MM.1S (cell line): Measurements from ENCODE around the gene SPATA13.

Source experiments
- DNase-seq: peaks from one replicate; pipeline ENCODE4 v3.0.0-alpha.2; 2015
- H2AFZ ChIP-seq: fragments of 300-600 bp; sonication (generic); 2 replicates; pipeline ENCODE4 v1.6.0; 2016; ENCODE audit warnings: antibody characterized with exemption, low read length
- H3F3A ChIP-seq: fragments of 300-600 bp; sonication (generic); 2 replicates; pipeline ENCODE4 v1.6.1; 2016; ENCODE audit warnings: mild to moderate bottlenecking, antibody characterized with exemption, low read length, moderate library complexity, mixed read lengths; ENCODE audit not compliant: insufficient read depth
- H3K27ac ChIP-seq: fragments of 300-600 bp; sonication (generic); 2 replicates; pipeline ENCODE4 v1.5.1; 2016; ENCODE audit warnings: mild to moderate bottlenecking, low read length
- H3K27me3 ChIP-seq: fragments of 300-600 bp; sonication (generic); replicated peaks from 2 replicates; pipeline ENCODE4 v1.6.0; 2016; ENCODE audit warnings: low read length; ENCODE audit not compliant: insufficient read depth
- H3K36me3 ChIP-seq: fragments of 300-600 bp; sonication (generic); replicated peaks from 2 replicates; pipeline ENCODE4 v1.6.1; 2016; ENCODE audit warnings: mild to moderate bottlenecking, low read length, mixed read lengths; ENCODE audit not compliant: insufficient read depth
- H3K4me1 ChIP-seq: fragments of 300-600 bp; sonication (generic); 2 replicates; pipeline ENCODE4 v1.6.1; 2016; ENCODE audit warnings: low read length, mixed read lengths
- H3K4me2 ChIP-seq: fragments of 300-600 bp; sonication (generic); 2 replicates; pipeline ENCODE4 v1.6.0; 2016; ENCODE audit warnings: low read depth, low read length
- H3K4me3 ChIP-seq: fragments of 300-600 bp; sonication (generic); 2 replicates; pipeline ENCODE4 v1.5.1; 2016; ENCODE audit warnings: low read length, mixed read lengths
- H3K79me2 ChIP-seq: fragments of 300-600 bp; sonication (generic); 2 replicates; pipeline ENCODE4 v1.6.1; 2016; ENCODE audit warnings: mixed run types, low read length, mixed read lengths
- H3K9ac ChIP-seq: fragments of 300-600 bp; sonication (generic); 2 replicates; pipeline ENCODE4 v1.6.1; 2016; ENCODE audit warnings: low read length, mixed read lengths
- H3K9me2 ChIP-seq: fragments of 300-600 bp; sonication (generic); replicated peaks from 2 replicates; pipeline ENCODE4 v1.6.1; 2016; ENCODE audit warnings: mild to moderate bottlenecking, low read length, mixed read lengths; ENCODE audit not compliant: insufficient read depth
- H3K9me3 ChIP-seq: fragments of 300-600 bp; sonication (generic); replicated peaks from 2 replicates; pipeline ENCODE4 v1.6.1; 2016; ENCODE audit warnings: mild to moderate bottlenecking, low read length, mixed read lengths; ENCODE audit not compliant: insufficient read depth
- H4K20me1 ChIP-seq: fragments of 300-600 bp; sonication (generic); 2 replicates; pipeline ENCODE4 v1.6.1; 2016; ENCODE audit warnings: mild to moderate bottlenecking, low read length, moderate library complexity, mixed read lengths; ENCODE audit not compliant: insufficient read depth
- CTCF ChIP-seq: fragments of 300-600 bp; sonication (generic); IDR thresholded peaks from 2 replicates; pipeline ENCODE4 v1.5.1; 2016; ENCODE audit warnings: antibody characterized with exemption, low read length, mixed read lengths
- EZH2 ChIP-seq: fragments of 300-600 bp; sonication (generic); optimal IDR thresholded peaks from 2 replicates; pipeline ENCODE3; 2017; ENCODE audit warnings: low read depth, mild to moderate bottlenecking, antibody characterized with exemption, low read length, mixed read lengths
- EZH2phosphoT487 ChIP-seq: fragments of 300-600 bp; sonication (generic); IDR thresholded peaks from 2 replicates; pipeline ENCODE4 v1.6.1; 2018; ENCODE audit warnings: antibody characterized with exemption, low read length

The SPATA13 gene

GRCh38 chr13:24233351-24233901 lies 72.9 kb downstream of the SPATA13 start:
- DNase-seq = no peak
- Histone ChIP-seq H3K9me2 (no peaks in the 10 kb centered on the region), H3K36me3 (no peaks in the 10 kb centered on the region), H3K4me3 (no peak overlapping the region), H3K27ac (no peak overlapping the region), H4K20me1 (no peaks in the 10 kb centered on the region), H3K9ac (no peak overlapping the region), H3K79me2 (no peaks in the 10 kb centered on the region), H3K4me1 (no peaks in the 10 kb centered on the region), H3K4me2 (no peak overlapping the region), H3K9me3 (no peaks in the 10 kb centered on the region), H3K27me3 (no peaks in the 10 kb centered on the region), H3F3A (no peaks in the 10 kb centered on the region), H2AFZ (no peak overlapping the region)
- TF ChIP-seq CTCF = no peak
- TF ChIP-seq EZH2phosphoT487 = no peak
- no peak for TF ChIP-seq EZH2

- no peaks in the 10 kb centered on the region for H3K27me3 ChIP-seq
- no peak overlapping the region for H3K27ac ChIP-seq
- no peaks in the 10 kb centered on the region for H3K4me1 ChIP-seq
- no peaks in the 10 kb centered on the region for H3K79me2 ChIP-seq
- H3K9me2 ChIP-seq = no peaks in the 10 kb centered on the region
- no peak for DNase-seq
- no peaks in the 10 kb centered on the region for H3K36me3 ChIP-seq
- no peak overlapping the region for H3K9ac ChIP-seq
- no peaks in the 10 kb centered on the region for H3K9me3 ChIP-seq
- TF ChIP-seq EZH2phosphoT487 (no peak), CTCF (no peak), EZH2 (no peak)
- no peaks in the 10 kb centered on the region for H4K20me1 ChIP-seq
- no peaks in the 10 kb centered on the region for H3F3A ChIP-seq
- no peak overlapping the region for H3K4me3 ChIP-seq
- no peak overlapping the region for H2AFZ ChIP-seq
- H3K4me2 ChIP-seq = no peak overlapping the region
These were observed 73.8 kb downstream of the SPATA13 start for GRCh38 chr13:24234200-24234915.

- Histone ChIP-seq H3K27ac (no peak overlapping the region), H3K4me2 (no peak overlapping the region), H3K36me3 (no peaks in the 10 kb centered on the region), H3K9me3 (no peaks in the 10 kb centered on the region), H3K79me2 (no peaks in the 10 kb centered on the region), H3K4me3 (no peak overlapping the region), H3K9me2 (no peaks in the 10 kb centered on the region), H3K27me3 (no peaks in the 10 kb centered on the region), H2AFZ (no peak overlapping the region), H3F3A (no peaks in the 10 kb centered on the region), H4K20me1 (no peaks in the 10 kb centered on the region), H3K9ac (no peak overlapping the region), H3K4me1 (no peaks in the 10 kb centered on the region)
- no peak for DNase-seq
- TF ChIP-seq EZH2phosphoT487 (no peak), EZH2 (no peak), CTCF (no peak)
These were observed 76.8 kb downstream of the SPATA13 start for GRCh38 chr13:24237356-24237755.
